GM12878 (cell line): ENCODE results near the gene OR51B6. TPM values are rescaled to one million over a fixed set of nuclear protein-coding genes. Genes with fewer than 3 reads are reported as not detected.

Experiments
- CUX1 ChIP-seq: IDR thresholded peaks from 2 replicates; pipeline ENCODE4 v1.6.1; 2012; ENCODE audit warnings: improper control_type of control experiment, low read depth, low read length; ENCODE audit not compliant: insufficient replicate concordance
- MXI1 ChIP-seq: fragments of 150-350 bp; IDR thresholded peaks from 2 replicates; pipeline ENCODE4 v1.6.1; 2011; ENCODE audit warnings: low read depth, mild to moderate bottlenecking, inconsistent platforms, low read length, improper control_type of control experiment
- USF1 ChIP-seq: IDR thresholded peaks from 2 replicates; pipeline ENCODE4 v1.6.1; 2011; ENCODE audit warnings: borderline replicate concordance, low read depth, mild to moderate bottlenecking, moderate library complexity, mixed read lengths, low read length; ENCODE audit not compliant: insufficient read depth; ENCODE audit errors: extremely low read length
- ZBTB33 ChIP-seq: fragments of 450-650 bp; IDR thresholded peaks from 2 replicates; pipeline ENCODE4 v1.6.1; 2017; ENCODE audit warnings: mild to moderate bottlenecking
- ZBTB4 ChIP-seq: fragments of 450-650 bp; formaldehyde crosslinking; IDR thresholded peaks from 2 replicates; pipeline ENCODE4 v1.4.0; 2022; ENCODE audit warnings: mild to moderate bottlenecking, moderate library complexity
- ZNF24 ChIP-seq: fragments of 450-650 bp; IDR thresholded peaks from 2 replicates; pipeline ENCODE4 v1.6.1; 2017; ENCODE audit warnings: antibody characterized with exemption, mild to moderate bottlenecking
- ZZZ3 ChIP-seq: IDR thresholded peaks from 2 replicates; pipeline ENCODE4 v1.6.1; 2011; ENCODE audit warnings: low read depth; ENCODE audit not compliant: control insufficient read depth, insufficient read length
- polyA plus RNA-seq, 11 experiments: library from polyadenylated mRNA; depleted of rRNA in 4 of 11; unstranded in 6 of 11; stranded (reverse) in 5 of 11; fragments of >200 nt; fragmentation: Nextera tagmentation in 4 of 11; fragmentation: Illumina TruSeq in 1 of 11; extraction: Ambion mirVana in 4 of 11; extraction: Trizol in 1 of 11; gene quantifications; 1 replicate in 1 of 11; 2 replicates in 10 of 11; pipeline versions ENCODE4 v1.2.1 to v1.2.3, GENCODE V29; 2011 to 2016; ENCODE audit warnings: inconsistent platforms in 2 of 11, missing spikeins in 2 of 11, low read depth in 1 of 11
- total RNA-seq, 4 experiments: library from RNA; depleted of rRNA in 3 of 4; stranded (reverse); fragments of >200 nt in 3 of 4; fragmentation: Illumina TruSeq in 1 of 4; extraction: Trizol in 1 of 4; gene quantifications; 2 replicates each; pipeline versions ENCODE4 v1.2.1 to v1.2.3, GENCODE V29; 2013 to 2021

OR51B6 gene
- total and polyA plus RNA-seq, 10 of the 15 experiments (the other 5 are each of a cell fraction or from before 2014, with no cell fraction given): 0.17 TPM; not detected in 9

- TF ChIP-seq ZBTB4 (CRISPR knock-in tag) (no peak), ZNF24 (no peak), CUX1 (no peak), USF1 (no peak), MXI1 (no peak), ZBTB33 (no peak), ZZZ3 (no peak)
These were observed 33.0 kb downstream of the OR51B6 start (continued) for GRCh38 chr11:5384335-5384734.
